ENCODE data around the gene ZMYND19.

GRCh38 chr9:137581361-137582285, 8.7 kb downstream of the ZMYND19 start:
- TF ChIP-seq MAX (IDR thresholded peaks at IDR 0.05) = no peak
- no peak for TF ChIP-seq CTCF (IDR thresholded peaks at IDR 0.05; ENCODE audit: control extremely low read depth in 1 of 3, insufficient read depth in 1 of 3, low read depth in 1 of 3, low read length in 3 of 3)
- no peak for TF ChIP-seq CHD7 (IDR thresholded peaks at IDR 0.05; ENCODE audit: insufficient replicate concordance, low read length)
- no peak for TF ChIP-seq BRCA1 (IDR thresholded peaks at IDR 0.05; ENCODE audit: low read depth, low read length)
- TF ChIP-seq POLR2A (IDR thresholded peaks at IDR 0.05; ENCODE audit: control extremely low read depth in 1 of 2, low read depth in 2 of 2, low read length in 2 of 2) = no peak
- TF ChIP-seq EP300 (IDR thresholded peaks at IDR 0.05; ENCODE audit: borderline replicate concordance in 1 of 2, low read depth in 2 of 2, low read length in 2 of 2) = no peak
- TF ChIP-seq JUN (IDR thresholded peaks at IDR 0.05; ENCODE audit: low read depth, low read length) = no peak
- no peak for TF ChIP-seq BCL11A (IDR thresholded peaks at IDR 0.05; ENCODE audit: low read depth in 2 of 2, low read length in 2 of 2)
- TF ChIP-seq SIN3A (conservative IDR thresholded peaks at IDR 0.05 in 1 of 2, IDR thresholded peaks at IDR 0.05 in 1 of 2; ENCODE audit: low read depth in 1 of 2, low read length in 2 of 2) = no peak
- TF ChIP-seq RBBP5 (IDR thresholded peaks at IDR 0.05; ENCODE audit: borderline replicate concordance, low read depth, low read length) = no peak
- TF ChIP-seq EZH2 (IDR thresholded peaks at IDR 0.05; ENCODE audit: low read depth, low read length, severe bottlenecking) = no peak
- no peak for TF ChIP-seq TAF1 (IDR thresholded peaks at IDR 0.05; ENCODE audit: low read depth, low read length)

All from H1 (cell line).